H9 (cell line): ENCODE data around the gene GPLD1. TPM values are rescaled to one million over a fixed set of nuclear protein-coding genes. Genes with fewer than 3 reads are reported as not detected.

Experiments
- DNase-seq: peaks from one replicate; pipeline ENCODE4 v3.0.0-alpha.2; 2017
- H2AFZ ChIP-seq: one replicate; pipeline ENCODE4 v1.6.1; 2013; ENCODE audit warnings: mild to moderate bottlenecking, low read length, control low read depth, moderate library complexity
- H2AK5ac ChIP-seq: 2 replicates; pipeline ENCODE4 v1.6.1; 2013; ENCODE audit warnings: low read length, control low read depth, mixed read lengths; ENCODE audit not compliant: insufficient read length
- H2BK120ac ChIP-seq: one replicate; pipeline ENCODE4 v1.6.1; 2013; ENCODE audit warnings: low read depth, mild to moderate bottlenecking, low read length, control low read depth, inconsistent platforms; ENCODE audit not compliant: poor library complexity, severe bottlenecking
- H2BK12ac ChIP-seq: 2 replicates; pipeline ENCODE4 v1.6.1; 2013; ENCODE audit warnings: low read length, control low read depth, mixed read lengths, low read depth; ENCODE audit not compliant: insufficient read length
- H2BK15ac ChIP-seq: 2 replicates; pipeline ENCODE4 v1.6.1; 2013; ENCODE audit warnings: low read depth, low read length, control low read depth
- H2BK20ac ChIP-seq: one replicate; pipeline ENCODE4 v1.6.1; 2013; ENCODE audit warnings: low read depth, mild to moderate bottlenecking, low read length, control low read depth, inconsistent platforms; ENCODE audit not compliant: poor library complexity, severe bottlenecking
- H2BK5ac ChIP-seq: 2 replicates; pipeline ENCODE4 v1.6.1; 2013; ENCODE audit warnings: low read length, control low read depth, mixed read lengths; ENCODE audit not compliant: insufficient read length
- H3K14ac ChIP-seq: 2 replicates; pipeline ENCODE4 v1.6.1; 2013; ENCODE audit warnings: low read length, control low read depth; ENCODE audit not compliant: insufficient read depth
- H3K18ac ChIP-seq: 2 replicates; pipeline ENCODE4 v1.6.1; 2013; ENCODE audit warnings: low read depth, mild to moderate bottlenecking, mixed read lengths, low read length, control low read depth; ENCODE audit not compliant: insufficient read length
- H3K23ac ChIP-seq: 2 replicates; pipeline ENCODE4 v1.6.1; 2013; ENCODE audit warnings: low read length, control low read depth, mixed read lengths, low read depth; ENCODE audit not compliant: insufficient read length
- H3K23me2 ChIP-seq: 2 replicates; pipeline ENCODE4 v1.6.1; 2013; ENCODE audit warnings: low read depth, mild to moderate bottlenecking, mixed read lengths, low read length, control low read depth; ENCODE audit not compliant: insufficient read length, poor library complexity, severe bottlenecking
- H3K27ac ChIP-seq: 2 replicates; pipeline ENCODE4 v1.5.1; 2013; ENCODE audit warnings: low read length, control low read depth, mixed read lengths, low read depth; ENCODE audit not compliant: insufficient read length
- H3K27me3 ChIP-seq: 2 replicates; pipeline ENCODE4 v1.6.1; 2013; ENCODE audit warnings: low read length, control low read depth, inconsistent platforms; ENCODE audit not compliant: insufficient read depth
- H3K4ac ChIP-seq: 2 replicates; pipeline ENCODE4 v1.6.1; 2013; ENCODE audit warnings: low read depth, mild to moderate bottlenecking, control low read depth, inconsistent platforms, low read length, moderate library complexity
- H3K4me1 ChIP-seq: 2 replicates; pipeline ENCODE4 v1.6.1; 2013; ENCODE audit warnings: low read length, control low read depth, inconsistent platforms; ENCODE audit not compliant: insufficient read depth
- H3K4me2 ChIP-seq: 2 replicates; pipeline ENCODE4 v1.6.1; 2013; ENCODE audit warnings: low read length, control low read depth, mixed read lengths; ENCODE audit not compliant: insufficient read length, insufficient read depth
- H3K56ac ChIP-seq: 2 replicates; pipeline ENCODE4 v1.6.1; 2013; ENCODE audit warnings: low read depth, mild to moderate bottlenecking, mixed read lengths, low read length, control low read depth; ENCODE audit not compliant: insufficient read length
- H3K79me1 ChIP-seq: 2 replicates; pipeline ENCODE4 v1.6.1; 2013; ENCODE audit warnings: low read depth, mild to moderate bottlenecking, moderate library complexity, low read length, control low read depth, inconsistent platforms; ENCODE audit not compliant: insufficient read depth, poor library complexity, severe bottlenecking
- H3K79me2 ChIP-seq: 2 replicates; pipeline ENCODE4 v1.6.1; 2013; ENCODE audit warnings: low read length, control low read depth, inconsistent platforms; ENCODE audit not compliant: insufficient read depth
- H3K9ac ChIP-seq: 2 replicates; pipeline ENCODE4 v1.6.1; 2013; ENCODE audit warnings: low read length, control low read depth, mixed read lengths; ENCODE audit not compliant: insufficient read length; ENCODE audit errors: extremely low read depth
- H3K9me3 ChIP-seq: one replicate; pipeline ENCODE4 v1.6.1; 2013; ENCODE audit warnings: low read depth, low read length, inconsistent platforms; ENCODE audit not compliant: control insufficient read depth
- H3T11ph ChIP-seq: one replicate; pipeline ENCODE4 v1.6.1; 2013; ENCODE audit warnings: mild to moderate bottlenecking, low read length, control low read depth, inconsistent platforms
- H4K20me1 ChIP-seq: one replicate; pipeline ENCODE4 v1.6.1; 2013; ENCODE audit not compliant: control insufficient read depth, insufficient read length, insufficient read depth
- H4K5ac ChIP-seq: 2 replicates; pipeline ENCODE4 v1.6.1; 2013; ENCODE audit warnings: low read depth, mild to moderate bottlenecking, mixed read lengths, low read length, control low read depth; ENCODE audit not compliant: insufficient read length
- H4K8ac ChIP-seq: replicated peaks from 2 replicates; pipeline ENCODE4 v1.6.1; 2013; ENCODE audit warnings: low read length, control low read depth, mixed read lengths, low read depth; ENCODE audit not compliant: insufficient read length
- H4K91ac ChIP-seq: 2 replicates; pipeline ENCODE4 v1.6.1; 2013; ENCODE audit warnings: low read depth, mild to moderate bottlenecking, moderate library complexity, mixed read lengths, low read length, control low read depth; ENCODE audit not compliant: insufficient read length
- H3K27ac Mint-ChIP-seq, 3 experiments: 2 replicates in 2 of 3; 3 replicates in 1 of 3; pipeline ENCODE4 v1.8.0; 2020 to 2021; ENCODE audit warnings: mixed read lengths in 3 of 3, mild to moderate bottlenecking in 1 of 3, moderate library complexity in 1 of 3
- H3K27me3 Mint-ChIP-seq: 2 replicates; pipeline ENCODE4 v1.8.0; 2021; ENCODE audit warnings: low read depth, mild to moderate bottlenecking, moderate library complexity, mixed read lengths
- H3K36me3 Mint-ChIP-seq, 3 experiments: 2 replicates in 2 of 3; 3 replicates in 1 of 3; pipeline ENCODE4 v1.8.0; 2020 to 2021; ENCODE audit warnings: low read depth in 3 of 3, mixed read lengths in 3 of 3; ENCODE audit not compliant: insufficient read depth in 1 of 3
- H3K4me1 Mint-ChIP-seq, 2 experiments: 2 replicates each; pipeline ENCODE4 v1.8.0; 2020; ENCODE audit warnings: mixed read lengths in 2 of 2
- H3K4me3 Mint-ChIP-seq, 2 experiments: 2 replicates in 1 of 2; 3 replicates in 1 of 2; pipeline ENCODE4 v1.8.0; 2020 to 2021; ENCODE audit warnings: mild to moderate bottlenecking in 2 of 2, mixed read lengths in 2 of 2, moderate library complexity in 1 of 2
- H3K9me3 Mint-ChIP-seq, 2 experiments: 2 replicates in 1 of 2; 3 replicates in 1 of 2; pipeline ENCODE4 v1.8.0; 2020; ENCODE audit warnings: mild to moderate bottlenecking in 2 of 2, mixed read lengths in 2 of 2, moderate library complexity in 1 of 2
- CTCF ChIP-seq: fragments of 200-600 bp; sonication (generic); conservative IDR thresholded peaks from 3 replicates; pipeline ENCODE4 v1.8.0; 2021; ENCODE audit warnings: antibody characterized with exemption, mild to moderate bottlenecking
- WGBS: extraction: QIAGEN DNeasy Blood & Tissue Kit; methylation state at CpG from one replicate; pipeline ENCODE4 v1.1.7; 2013; ENCODE audit warnings: missing lambda C conversion rate, low lambda C conversion rate, mixed read lengths; ENCODE audit not compliant: insufficient read length; ENCODE audit errors: extremely low coverage; 5-methylcytosine and 5-hydroxymethylcytosine counted together
- total RNA-seq: library from RNA; stranded (reverse); gene quantifications from 2 replicates; pipeline ENCODE4 v1.2.1, GENCODE V29; 2021

GPLD1 gene
- total RNA-seq, 1 experiment from 2014 or later = 8.0 TPM

- no CpG with 5 or more reads among the region's 2 CpGs for WGBS
- no peak overlapping the region for H4K91ac ChIP-seq
- H3K4ac ChIP-seq = no peak overlapping the region
- H2AK5ac ChIP-seq = no peak overlapping the region
- H3K4me1 Mint-ChIP-seq = peaks cover 16 to 24% of the 10 kb centered on the region in 2 experiments
- no peak for TF ChIP-seq CTCF
- H3K79me2 ChIP-seq = peaks cover 10% of the 10 kb centered on the region; the same call in 1 of the 2 replicates
- H3K23ac ChIP-seq = no peak overlapping the region
- no peak overlapping the region for H3T11ph ChIP-seq
- H3K36me3 Mint-ChIP-seq = peaks cover 25 to 75% (median 52%) of the 10 kb centered on the region in 3 experiments; a peak in 6 of 7 replicates
- no peak overlapping the region for H3K4me2 ChIP-seq
- no peaks in the 10 kb centered on the region for H4K20me1 ChIP-seq
- no peaks in the 10 kb centered on the region for H3K23me2 ChIP-seq
- no peak overlapping the region; a peak in 1 of 7 replicates for H3K27ac Mint-ChIP-seq
- H3K56ac ChIP-seq = no peak overlapping the region
- no peak overlapping the region for H4K5ac ChIP-seq
- no peak overlapping the region for H2AFZ ChIP-seq
- peaks cover 4% of the 10 kb centered on the region for H3K79me1 ChIP-seq
- H3K9me3 Mint-ChIP-seq = no peaks in the 10 kb centered on the region
- H3K9ac ChIP-seq = no peak overlapping the region
- H4K8ac ChIP-seq = no peak overlapping the region
- no peak overlapping the region for H2BK120ac ChIP-seq
- no peak overlapping the region for H2BK5ac ChIP-seq
- H3K18ac ChIP-seq = no peak overlapping the region
- H2BK20ac ChIP-seq = no peak overlapping the region
- H3K27ac ChIP-seq = no peak overlapping the region
- H2BK15ac ChIP-seq = no peak overlapping the region
- no peaks in the 10 kb centered on the region for H3K9me3 ChIP-seq
- no peak overlapping the region for H3K14ac ChIP-seq
- H2BK12ac ChIP-seq = no peak overlapping the region
- no peaks in the 10 kb centered on the region for H3K27me3 Mint-ChIP-seq
- no peak for DNase-seq
- H3K4me3 Mint-ChIP-seq = no peak overlapping the region
- no peaks in the 10 kb centered on the region; the same call in 1 of the 2 replicates for H3K4me1 ChIP-seq
- H3K27me3 ChIP-seq = no peaks in the 10 kb centered on the region
These were observed 80.5 kb downstream of the GPLD1 start for GRCh38 chr6:24408719-24409410.
